TTC549 (cell line): ENCODE measurements around the gene GPR108.
"Not testable (repeated sequence)": the region's sequence is repeated elsewhere in the genome, so short reads cannot be mapped to it uniquely, and the experiment has no call there.

Experiments used
- FAIRE-seq: peaks from 2 replicates; lab custom pipeline; 2012; peaks lifted over from hg19 to GRCh38; lab: Jason Lieb, UNC

Gene GPR108

DNA sequence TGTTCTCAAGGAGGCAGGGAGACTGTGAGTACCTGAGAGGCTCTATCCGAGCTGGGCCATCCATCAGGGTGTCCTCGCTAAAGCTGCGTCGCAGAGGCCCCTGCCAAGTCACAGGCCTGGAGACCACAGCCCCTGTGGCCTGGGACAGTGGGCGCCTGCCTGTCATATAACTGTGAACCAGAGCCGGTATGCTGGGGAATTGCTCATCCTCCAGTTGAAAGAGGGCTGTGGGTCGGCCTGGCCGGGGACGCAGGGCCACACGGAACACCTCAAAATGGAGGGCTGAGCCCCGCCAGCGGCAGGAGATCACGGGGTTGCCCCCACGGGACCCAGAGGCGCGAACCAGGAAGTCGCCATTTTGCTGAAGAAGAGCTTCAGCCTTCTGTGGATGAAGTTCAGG, 23.2 kb upstream of the GPR108 start:
- no peak for FAIRE-seq

DNA sequence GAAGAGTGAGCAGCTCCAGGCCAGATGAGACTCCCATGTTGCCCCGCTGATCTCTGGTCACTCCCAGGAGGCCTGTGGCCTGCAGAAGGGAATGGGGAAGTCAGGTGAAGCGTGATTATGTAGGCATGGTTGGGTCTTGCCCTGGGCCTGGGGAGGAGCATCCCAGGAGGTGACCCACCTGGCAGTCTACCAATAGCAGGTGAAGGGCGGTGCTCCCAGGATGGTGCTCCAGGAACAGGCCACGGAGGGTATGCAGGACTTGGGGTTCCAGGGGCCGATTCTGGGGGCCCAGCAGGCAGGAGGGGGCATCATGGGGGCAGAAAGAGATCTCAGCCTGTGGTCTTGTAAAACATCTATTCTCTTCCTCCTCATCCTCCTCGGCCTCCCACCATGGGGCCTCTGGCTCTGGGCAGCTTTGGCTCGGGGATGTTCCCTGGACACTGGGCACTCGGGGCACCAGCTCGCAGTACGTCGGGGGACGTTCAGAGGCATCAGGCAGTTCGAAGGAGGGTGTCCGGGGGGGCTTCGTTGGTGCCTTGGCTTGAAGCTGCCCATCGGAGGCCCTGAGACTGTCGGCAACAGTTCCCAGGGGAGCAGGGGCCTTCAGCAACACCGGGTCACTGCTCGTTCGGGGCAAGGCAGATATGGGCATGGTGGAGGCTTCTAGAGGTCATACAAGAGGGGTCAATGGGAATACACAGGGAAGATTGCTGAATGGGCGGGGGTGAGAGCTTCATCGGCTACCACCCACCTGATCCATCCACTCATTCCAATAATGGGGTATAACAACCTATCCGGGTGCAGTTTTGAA, 17.5 kb upstream of the GPR108 start:
- FAIRE-seq: no peak

DNA sequence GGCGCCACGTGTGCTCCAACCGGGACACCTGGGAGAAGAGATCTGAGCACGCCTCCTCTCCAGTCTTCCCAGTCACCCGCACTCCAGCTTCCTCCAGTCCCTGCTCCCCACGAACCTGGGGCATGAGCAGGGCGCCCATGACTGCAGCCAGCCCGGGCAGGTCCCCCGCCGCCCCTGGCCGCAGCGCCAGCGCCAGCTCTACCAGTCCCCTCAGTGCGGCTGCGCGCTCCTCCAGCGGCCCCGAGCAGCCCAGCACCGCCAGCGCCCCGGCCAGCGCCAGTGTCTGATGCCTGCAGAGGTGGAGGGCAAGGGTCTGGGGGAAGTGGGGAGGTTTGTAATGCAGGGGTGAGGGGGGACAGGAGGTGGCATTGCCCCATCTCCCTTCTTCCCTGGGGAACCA, 16.8 kb upstream of the GPR108 start:
- no peak for FAIRE-seq

DNA sequence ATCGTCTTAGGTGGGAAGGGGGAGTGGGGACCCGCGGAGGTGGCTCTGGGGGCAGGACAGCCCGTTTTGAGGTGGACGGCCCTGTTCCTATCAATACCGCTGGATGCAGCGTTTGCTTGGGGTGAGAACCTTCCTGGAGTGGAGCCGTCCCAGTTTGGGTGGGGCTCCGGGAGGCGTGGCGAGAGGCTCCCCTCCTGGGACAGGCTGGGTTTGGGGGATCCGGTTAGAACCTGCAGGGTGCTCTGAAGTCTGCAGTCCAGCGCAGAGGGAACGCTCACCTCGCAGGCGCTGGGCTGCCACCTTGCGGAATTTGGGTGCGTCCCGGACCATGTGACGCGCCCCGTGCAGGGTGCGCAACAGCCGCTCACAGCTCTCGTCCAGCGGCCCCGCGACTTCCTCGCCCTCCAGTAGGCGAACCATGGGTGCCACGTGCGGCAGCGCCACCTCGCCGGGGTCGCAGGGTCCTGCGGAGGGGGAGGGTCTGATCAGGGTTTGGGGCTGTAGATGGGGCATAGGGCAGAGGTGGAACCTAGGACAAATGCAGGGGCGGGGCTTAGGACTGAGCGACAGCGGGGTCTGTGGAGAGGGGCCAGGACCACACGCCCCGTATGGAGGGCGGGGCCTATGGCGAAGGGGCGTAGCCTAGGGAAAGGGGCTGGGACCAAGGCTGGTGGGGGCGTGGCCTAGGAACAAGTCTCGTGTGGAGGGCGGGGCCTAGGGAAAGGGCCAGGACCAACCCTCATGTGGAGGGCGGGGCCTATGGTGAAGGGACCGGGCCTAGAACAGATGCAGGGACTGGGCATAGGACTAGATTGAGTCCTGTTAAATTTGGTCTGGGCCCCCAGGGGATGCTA, 16.0 kb upstream of the GPR108 start:
- peak; percentile 68 for FAIRE-seq

DNA sequence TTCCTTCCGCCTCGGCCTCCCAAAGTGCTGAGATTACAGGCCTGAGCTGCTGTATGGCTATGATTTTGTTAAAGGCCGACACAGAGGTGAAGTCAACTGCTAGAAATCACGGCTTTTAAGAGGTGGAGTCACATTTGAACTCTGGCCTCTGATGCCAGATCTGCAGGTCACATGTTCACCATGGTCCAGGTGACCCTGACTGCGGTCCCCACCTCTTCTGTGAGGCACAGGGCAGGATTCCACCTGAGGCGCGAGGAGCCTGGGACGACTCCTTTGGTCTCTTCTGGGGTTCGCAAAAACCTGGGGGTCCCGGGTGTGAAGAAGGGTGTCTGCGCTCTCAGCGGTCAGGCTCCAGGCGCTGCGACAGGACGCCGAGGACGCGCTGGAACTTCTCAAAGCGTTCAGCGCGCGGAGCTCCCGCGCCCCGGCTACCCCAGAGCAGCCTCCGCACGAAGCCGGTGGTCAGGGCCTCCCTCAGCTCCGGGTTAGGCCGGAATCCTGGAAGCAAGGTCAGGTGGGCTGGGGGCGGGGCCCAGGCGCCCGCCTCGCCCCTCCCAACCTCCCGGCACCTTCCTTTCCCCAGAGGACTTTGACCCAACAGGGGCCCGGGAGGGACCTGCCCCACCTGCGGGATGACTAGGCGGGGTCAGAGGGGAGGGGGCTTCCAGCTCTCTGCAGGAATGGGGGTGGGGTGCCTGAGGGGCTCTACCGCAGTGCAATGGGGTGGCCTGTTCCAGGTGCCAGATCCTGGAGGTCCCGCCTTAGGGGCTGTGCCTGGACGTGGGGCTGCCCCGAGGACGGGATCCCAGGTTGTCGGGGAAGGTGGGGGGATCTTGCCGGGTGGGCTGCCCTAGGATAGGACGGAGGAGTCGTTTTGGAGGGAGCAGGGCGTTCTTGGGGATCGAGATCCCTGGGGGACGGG, 15.1 kb upstream of the GPR108 start:
- no peak for FAIRE-seq

DNA sequence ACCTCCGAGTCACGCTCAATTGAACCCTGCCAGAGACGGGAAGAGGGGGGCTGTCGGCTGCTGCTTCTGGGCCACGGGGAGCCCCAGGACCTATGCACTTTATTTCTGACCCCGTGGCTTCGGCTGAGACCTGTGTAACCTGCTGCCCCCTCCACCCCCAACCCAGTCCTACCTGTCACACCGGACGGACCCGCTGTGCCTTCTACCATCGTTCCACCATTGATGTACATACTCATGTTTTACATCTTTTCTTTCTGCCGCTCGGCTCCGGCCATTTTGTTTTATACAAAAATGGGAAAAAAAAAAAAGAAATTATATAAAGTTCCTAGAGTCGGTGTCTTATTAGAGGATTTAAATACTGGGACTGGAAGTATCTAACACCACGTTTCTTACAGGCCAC, 13.8 kb upstream of the GPR108 start:
- FAIRE-seq: no peak

DNA sequence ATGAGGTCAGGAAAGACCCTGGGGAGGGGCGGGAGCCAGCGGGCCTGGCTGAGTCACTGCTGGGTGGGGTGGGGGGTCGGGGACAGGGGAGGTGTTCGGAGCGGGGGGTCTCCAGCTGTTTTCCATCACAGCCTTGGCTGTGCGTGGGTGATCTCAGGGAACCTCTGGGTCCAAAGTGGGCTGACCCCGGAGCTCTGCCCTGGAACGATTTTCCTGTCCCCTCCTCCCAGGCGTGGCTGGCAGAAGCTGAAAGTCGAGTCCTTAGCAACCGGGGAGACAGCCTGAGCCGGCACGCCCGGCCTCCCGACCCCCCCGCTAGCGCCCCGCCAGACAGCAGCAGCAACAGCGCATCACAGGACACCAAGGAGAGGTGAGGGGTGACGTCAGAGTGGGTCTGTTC, 12.7 kb upstream of the GPR108 start:
- no peak for FAIRE-seq

DNA sequence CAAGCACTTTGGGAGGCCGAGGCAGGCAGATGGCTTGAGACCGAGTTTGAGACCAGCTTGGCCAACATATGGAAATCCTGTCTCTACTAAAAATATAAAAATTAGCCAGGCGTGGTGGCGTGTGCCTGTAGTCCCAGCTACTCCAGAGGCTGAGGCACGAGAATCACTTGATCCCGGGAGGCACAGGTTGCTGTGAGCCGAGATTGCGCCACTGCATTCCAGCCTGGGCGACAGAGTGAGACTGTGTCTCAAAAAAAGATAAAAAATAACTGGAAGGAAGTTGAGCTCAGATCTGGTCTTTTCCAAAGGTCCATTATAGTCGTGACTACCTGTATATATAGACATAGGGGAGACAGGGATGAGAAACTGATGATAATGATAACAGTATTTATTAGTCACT, 11.2 kb upstream of the GPR108 start:
- not testable (repeated sequence) for FAIRE-seq

DNA sequence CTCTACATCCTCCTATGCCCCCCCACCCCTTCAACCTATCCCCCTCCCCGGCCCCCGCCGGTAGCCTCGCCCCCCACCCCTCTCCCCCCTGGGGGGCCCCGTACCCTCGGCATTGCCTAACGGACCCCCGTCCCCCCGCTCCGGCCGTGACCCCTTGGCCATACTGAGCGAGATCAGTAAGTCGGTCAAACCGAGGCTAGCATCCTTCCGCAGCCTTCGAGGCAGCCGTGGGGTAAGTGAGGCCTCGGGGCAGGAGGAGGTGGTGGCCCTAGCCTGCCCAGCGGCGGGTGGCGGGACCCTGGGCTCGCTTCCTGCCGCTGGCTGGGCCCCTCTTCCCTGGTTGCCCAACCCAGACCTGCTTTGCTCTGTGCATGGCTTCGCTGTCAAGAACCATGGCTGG, 8.6 kb upstream of the GPR108 start:
- no peak for FAIRE-seq

DNA sequence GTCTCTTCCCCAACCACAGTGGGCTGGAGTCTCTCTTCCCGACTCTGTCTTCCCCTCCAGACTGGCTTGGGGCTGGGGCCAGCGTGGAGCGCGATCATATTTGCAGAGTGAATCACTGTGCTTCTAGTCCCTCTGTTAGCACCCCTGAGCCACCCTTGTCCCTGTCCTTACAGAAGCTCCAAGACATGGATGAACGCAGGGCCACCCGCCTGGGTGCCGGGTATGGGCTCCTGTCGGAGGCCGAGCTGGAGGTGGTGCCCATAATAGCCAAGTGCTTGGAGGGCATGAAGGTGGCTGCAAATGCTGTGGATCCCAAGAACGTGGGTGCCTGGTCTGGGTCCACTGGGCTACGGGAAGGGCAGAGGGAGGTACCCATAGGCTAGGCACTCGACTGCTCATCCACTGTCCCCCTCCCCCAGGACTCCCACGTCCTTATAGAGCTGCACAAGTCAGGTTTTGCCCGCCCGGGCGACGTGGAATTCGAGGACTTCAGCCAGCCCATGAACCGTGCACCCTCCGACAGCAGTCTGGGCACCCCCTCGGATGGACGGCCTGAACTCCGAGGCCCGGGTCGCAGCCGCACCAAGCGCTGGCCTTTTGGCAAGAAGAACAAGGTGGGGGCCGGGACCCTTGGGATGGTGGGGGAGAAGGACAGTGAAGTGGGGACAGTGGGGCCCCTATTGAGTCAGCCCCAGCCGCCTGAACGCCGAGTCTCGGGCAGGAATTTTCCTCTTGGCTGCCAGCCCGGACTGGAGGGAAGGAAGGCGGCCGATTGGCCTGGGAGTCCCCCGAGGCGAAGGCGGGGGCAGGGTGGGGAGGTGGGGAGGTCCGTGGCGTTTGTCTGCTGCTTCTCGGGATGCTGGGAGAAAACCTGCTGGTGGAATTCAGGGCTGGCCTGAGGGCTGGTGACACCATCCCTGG, 7.3 kb upstream of the GPR108 start:
- no peak for FAIRE-seq

DNA sequence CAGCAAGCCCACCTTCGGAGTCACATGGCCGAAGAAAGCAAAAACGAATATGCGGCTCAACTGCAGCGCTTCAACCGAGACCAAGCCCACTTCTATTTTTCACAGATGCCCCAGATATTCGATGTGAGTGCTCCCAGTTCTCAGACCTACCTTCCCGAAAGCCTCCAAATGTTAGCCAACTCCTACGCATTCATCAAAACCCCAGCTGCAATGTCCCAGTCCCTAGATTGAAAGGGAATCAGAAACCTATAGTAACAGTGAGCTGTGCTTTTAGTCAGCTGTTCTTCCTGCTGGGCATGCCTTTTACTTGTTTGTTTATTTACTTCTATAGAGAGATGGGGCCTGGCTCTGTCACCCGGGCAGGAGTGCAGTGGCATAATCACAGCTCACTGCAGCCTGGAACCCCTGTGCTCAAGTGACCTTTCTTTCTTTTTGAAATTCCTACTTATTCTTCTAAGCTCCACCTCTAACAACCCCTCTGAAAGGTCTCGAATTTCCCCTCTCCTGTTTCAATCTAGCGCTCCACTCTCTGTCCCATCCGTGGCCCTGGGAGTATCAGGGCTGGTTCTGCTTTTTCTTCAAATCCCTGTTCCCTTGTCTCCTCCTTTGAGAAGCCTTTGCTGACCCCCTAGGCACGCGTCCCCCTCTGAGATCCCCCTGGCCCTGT, 6.5 kb upstream of the GPR108 start:
- FAIRE-seq: no peak

DNA sequence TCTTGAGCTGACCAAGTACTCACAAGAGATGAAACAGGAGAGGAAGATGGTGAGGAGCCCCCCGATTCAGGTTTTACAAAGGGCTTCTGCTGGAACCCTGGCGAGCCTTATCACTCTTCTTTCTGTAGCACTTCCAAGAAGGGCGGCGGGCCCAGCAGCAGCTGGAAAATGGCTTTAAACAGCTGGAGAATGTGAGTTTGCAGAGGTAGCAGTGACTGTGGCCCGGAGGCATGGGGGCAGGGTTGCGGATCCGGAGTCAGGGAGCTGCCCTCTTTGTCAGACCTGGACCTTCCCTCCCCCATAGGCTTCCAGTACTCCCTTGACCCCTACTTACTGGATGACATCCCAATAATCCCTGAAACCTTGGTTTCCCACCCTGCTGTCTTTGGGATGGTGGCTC, 5.7 kb upstream of the GPR108 start:
- no peak for FAIRE-seq

DNA sequence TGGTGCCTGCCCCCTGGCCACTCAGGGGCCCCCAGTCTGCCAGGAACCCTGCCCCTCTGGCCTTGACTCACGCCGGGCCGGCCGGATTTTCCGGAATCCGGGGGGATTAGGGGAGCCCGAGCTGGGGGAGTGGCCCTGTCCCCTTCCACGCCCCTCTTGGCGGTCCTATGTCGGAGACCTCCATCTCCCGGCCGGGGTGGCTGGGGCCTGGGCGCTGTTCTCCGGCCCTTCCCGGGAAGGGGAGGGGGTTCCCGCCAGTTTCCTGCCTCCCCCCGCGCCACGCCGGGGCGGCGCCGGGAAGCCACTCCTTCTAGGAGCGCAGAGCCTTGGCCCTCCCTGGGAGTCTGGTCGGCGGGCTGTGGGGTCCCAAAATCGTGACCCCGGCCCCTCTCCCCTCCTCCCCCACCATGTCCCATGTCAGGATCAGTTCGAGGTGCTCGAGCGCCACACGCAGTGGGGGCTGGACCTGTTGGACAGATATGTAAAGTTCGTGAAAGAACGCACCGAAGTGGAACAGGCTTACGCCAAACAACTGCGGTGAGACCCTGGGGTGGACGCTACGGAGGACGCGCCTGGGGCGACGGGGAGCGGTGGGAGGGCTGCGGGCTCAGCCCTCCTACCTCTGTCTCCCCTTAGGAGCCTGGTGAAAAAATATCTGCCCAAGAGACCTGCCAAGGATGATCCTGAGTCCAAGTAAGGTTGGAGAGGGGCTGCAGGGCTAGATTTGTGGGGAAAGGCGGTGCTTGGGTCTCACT, 3.4 kb upstream of the GPR108 start:
- FAIRE-seq: no peak

DNA sequence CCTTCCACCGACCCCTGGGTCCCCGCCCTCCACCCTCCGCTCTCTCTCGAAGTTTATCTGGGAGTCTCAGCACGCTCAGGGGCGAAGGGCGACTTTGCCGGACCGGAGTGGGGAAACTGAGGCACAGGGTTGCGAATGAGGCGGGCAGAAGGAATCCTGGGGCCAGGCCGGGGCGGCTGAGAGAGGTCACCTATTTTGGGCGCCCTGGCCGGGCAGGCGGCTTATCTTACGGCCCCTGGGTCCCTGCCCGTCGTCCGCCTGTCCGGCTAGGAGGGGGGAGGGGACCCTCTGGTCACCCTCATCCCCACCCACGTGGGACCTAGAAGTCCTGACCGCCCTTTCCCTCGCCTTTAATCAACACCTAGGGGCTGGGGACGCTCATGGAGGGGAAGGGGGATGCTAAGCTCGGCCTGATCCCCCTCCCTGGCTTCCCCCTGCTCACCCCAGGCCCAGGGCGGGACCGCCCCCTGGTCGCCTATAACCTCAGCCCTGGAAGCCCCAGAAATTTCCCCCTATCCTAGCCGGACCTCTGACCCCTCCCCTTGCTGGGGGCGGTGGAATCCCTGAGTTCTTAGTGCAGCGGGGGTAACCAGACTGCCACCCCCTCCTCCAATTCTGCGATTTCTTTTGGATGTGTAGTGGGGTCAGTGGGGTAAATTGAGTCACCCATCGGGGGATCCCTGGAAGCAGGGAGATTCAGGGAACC, 2.7 kb upstream of the GPR108 start:
- no peak for FAIRE-seq

DNA sequence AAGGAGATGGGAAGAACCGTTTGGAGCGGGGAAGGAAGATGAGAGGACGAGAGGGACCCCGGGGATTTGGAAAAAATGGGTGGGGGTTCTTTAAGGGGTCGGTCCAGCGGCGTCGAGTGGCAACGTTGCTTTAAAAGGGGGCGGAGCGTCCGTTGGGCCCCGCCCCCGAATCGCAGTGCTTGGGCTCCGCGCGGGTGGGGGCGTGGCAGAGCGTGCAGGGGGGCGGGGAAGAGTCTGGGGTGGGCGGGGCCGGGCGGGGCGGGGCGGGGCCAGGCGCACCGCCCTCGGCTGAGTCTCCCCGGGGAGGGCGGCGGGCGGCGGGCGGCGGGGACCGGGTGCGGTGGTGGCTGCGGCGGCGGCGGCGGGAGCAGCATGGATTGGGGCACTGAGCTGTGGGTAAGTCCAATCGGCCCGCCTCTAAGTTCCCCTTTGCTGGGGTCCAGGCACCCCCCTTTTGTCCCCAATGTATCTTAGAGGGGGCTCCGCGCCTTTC, 2.1 kb upstream of the GPR108 start, which contains the start of gene TRIP10:
TRIP10 (plus strand) TSS at position 291 of the 493 bp plus-strand sequence; CDS start at position 373, 82 bp downstream.
- FAIRE-seq: no peak

DNA sequence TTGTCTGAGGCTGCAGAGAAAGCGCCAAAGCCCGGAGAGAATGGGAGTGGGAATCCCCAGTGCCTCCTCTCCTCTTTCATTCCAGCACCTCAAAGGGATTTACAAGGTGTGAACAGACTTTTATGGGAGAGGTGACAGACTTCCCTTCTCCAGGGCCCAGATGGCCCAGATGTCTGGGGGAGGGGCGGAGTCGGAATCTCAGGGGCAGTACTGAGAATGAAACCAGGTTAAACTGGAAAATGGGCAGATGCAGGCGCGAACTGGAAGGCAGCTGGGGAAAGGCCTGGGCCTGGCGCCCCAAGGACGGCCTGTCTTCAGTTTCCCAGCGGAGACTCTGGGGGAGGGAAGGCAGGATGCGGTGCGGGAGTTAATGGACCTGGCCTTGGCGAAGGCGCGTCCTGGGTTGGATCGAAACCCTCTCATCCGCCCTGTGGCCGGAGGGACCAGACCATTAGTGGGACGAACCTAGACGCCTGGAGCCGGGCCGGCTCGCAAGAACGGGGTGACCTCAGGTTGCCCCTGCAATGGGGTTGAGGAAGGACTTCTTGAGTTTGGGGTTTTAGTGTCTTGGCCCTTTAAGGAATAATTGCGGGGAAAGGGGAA, 1.5 kb upstream of the GPR108 start:
- FAIRE-seq: no peak

DNA sequence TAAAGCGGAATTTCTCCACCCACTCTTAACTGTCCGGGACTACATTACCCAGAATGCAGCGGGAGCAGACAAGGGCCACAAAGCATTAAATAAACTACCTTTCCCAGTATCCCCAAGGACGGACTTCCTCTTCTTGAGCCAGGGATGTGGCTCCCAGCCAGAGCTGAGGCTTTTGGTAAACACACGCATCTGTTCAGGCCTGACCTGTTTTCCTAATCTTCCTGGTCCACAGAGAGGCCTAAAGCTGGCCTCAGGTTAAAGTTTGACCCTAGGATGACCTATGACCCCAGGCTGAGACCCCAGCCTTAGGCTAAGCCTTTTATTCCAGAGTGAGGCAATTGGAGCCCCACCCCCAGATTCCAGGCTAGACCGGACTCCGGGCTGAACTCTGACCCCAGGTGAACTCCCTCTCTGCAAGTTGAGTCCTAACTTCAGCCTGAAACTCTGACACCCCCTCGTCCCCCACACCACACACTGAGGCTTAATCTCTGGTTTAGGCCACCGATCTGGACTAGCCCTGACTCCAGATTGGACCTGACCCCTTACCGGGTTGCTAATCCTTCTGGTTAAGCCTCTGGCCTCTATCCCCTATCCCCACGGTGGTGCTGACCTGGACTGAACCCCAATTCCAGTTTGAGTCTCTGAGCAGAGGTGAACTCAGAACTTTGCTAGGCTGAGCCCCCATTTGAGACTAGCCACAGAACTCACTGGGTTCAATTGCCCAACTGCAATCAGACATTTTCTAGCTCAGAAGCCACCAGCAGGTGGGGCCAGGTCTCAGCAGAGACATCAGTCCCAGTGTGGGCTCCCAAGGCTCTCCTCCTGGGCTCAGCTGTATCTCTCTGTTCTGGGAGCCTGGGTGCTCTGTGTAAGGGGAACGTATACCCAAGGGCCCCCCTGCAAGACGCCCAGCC, 750 bp upstream of the GPR108 start:
- FAIRE-seq: no peak

DNA sequence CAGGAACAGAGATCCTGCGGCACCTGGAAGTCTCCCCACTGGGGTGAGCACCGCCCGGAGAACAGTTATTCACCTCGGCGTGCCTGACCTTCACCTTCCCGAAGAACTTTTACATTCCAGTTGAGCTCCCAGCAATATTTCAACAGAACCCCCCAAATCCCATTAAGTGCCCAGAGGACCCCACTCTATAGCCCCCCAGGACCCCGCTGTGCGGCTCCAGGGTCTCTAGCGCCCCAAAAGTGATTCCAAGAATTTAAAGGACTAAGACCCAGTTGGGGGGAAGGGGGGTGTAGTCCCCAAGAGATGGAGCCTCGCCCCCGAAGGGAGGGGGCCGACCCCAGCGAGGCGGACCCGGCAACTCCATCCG, 480 bp downstream of the GPR108 start:
- FAIRE-seq: no peak
